GM13976 (cell line): ENCODE measurements around the gene SOCS3.

Experiments
- DNase-seq: peaks from one replicate; pipeline ENCODE4 v3.0.0; 2012; ENCODE audit warnings: low spot score
- in situ Hi-C: fragments of 300-500 bp; cut with MboI; formaldehyde crosslinking; loops from one replicate; pipeline ENCODE4 v1.12.0; 2022; ENCODE audit warnings: low sequenced_read_pairs, mixed read lengths, inconsistent platforms; ENCODE audit not compliant: unreplicated experiment
- TF ChIP-seq, protein P1 (sequence below): IDR thresholded peaks from 2 replicates; pipeline ENCODE4 v1.5.1; 2012; ENCODE audit warnings: borderline replicate concordance, mild to moderate bottlenecking; ENCODE audit not compliant: insufficient read depth; ENCODE audit errors: extremely low read depth, missing control alignments, control extremely low read depth

Gene SOCS3

DNA sequence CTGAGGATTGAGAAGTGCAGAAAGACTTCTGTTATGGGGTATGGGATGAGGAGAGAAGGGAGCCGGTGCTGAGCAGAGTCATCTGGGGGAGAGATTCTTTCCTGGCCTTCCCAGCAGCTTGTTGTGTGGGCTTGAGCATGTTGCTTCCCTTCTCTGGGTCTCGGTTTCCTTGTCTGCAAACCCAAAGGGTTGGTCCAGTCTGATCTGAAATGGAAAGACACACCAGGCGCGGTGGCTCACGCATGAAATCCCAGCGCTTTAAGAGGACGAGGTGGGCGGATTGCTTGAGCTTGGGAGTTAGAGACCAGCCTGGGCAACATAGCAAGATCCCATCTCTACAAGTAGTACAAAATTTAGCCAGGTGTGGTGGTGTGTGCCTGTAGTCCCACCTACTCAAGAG is 6.0 kb downstream of the SOCS3 start:
- DNase-seq, result no peak
- TF ChIP-seq, protein P1, sequence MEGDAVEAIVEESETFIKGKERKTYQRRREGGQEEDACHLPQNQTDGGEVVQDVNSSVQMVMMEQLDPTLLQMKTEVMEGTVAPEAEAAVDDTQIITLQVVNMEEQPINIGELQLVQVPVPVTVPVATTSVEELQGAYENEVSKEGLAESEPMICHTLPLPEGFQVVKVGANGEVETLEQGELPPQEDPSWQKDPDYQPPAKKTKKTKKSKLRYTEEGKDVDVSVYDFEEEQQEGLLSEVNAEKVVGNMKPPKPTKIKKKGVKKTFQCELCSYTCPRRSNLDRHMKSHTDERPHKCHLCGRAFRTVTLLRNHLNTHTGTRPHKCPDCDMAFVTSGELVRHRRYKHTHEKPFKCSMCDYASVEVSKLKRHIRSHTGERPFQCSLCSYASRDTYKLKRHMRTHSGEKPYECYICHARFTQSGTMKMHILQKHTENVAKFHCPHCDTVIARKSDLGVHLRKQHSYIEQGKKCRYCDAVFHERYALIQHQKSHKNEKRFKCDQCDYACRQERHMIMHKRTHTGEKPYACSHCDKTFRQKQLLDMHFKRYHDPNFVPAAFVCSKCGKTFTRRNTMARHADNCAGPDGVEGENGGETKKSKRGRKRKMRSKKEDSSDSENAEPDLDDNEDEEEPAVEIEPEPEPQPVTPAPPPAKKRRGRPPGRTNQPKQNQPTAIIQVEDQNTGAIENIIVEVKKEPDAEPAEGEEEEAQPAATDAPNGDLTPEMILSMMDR, result no peak
- in situ Hi-C loops, result no loop called here

DNA sequence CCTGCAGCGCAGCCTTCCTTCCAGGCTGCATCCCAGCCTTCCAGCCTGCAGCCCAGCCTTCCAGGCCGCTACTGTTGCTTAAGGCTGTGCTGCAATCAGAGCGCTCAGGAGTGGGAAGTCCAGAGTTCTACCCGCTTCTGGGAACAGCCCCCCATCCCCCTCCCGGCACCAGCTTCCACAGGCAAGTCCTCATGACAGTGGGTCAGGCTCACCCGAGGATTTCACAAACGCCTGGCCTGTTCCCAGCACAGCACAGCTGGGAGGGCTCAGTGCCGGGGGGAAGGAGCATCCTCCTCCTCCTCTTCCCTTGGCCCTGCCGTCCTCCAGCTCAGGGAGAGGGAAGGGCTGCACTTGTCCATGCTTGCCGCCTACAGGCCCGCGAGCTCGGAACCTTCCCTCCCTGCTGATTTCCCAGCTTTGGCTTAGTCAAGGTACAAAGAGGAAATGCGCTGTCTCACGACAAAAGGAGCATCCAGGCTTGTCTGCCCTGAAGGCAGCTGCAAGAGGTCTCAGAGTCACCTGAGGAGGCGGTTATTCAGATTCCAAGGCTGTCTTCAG is 8.3 kb downstream of the SOCS3 start:
- TF ChIP-seq, protein P1, result no peak
- no peak for DNase-seq
- in situ Hi-C loops, result no loop called here

DNA sequence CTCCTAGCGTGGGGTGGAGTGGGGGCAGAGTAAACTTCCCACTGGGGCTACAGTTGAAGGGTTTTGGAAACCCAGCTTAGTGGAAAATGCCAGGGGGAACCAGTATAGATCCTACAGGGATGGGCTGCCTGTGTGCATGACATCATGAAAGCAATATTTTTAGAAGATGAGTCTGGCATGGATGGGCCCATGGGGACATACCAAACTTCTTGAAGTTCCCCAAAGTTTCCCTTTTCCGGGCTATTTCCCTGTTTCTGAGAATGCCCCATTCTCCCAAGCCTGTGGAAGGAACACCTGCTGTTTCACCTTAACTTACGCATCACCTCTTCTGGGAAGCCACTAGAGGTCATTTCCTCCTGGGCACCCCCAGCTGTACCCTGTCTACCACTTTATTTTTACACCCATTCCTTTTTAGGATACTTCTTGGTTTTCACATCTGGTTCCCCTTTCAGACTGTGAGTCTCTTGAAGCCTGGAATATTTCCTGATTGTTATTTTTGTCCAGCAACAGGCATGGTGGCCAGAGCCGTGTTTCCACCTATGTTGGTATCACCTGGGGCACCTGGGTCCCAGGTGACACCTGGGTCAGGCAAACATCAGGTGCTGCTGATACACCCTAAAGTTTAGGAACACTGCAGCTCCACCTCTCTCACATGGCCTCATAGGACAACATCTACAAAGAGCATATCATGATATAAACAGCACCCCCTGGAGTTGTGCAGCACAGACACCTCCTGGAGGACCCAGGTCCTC is 9.8 kb downstream of the SOCS3 start:
- in situ Hi-C loops, result no loop called here
- DNase-seq, result no peak
- TF ChIP-seq, protein P1, result no peak

DNA sequence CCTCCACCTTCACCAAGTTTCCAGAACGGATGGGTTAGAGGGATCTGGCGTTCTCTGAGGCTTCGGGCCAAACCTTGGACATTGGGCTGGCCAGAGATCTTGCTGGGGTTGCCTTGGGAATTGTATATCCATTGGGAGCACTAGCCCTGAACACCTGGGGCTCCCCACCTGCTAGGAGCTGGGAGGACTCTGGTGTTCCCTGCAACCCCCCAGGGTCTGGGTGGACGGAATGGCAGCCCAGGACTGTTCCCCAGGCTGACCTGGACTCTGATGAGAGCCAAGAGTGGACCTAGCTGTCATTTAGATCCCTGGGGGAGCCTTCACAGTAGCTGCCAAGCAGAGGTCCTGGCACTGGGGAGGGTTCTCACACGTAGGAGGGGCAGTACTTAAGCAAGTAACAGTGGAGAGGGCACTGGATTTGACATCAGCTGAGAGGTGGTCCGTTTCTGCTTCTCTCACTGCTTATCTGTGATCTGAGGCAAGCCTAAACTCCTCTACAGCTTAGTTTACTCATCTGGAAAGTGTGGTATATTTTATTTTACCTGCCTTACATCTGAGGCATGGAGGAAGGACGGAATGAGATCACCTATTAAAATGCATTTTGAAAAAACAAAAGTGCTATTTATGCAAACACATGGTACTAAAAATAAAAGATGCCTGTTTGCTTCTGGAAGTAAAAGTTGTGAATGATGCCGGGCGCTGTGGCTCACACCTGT is 11.7 kb downstream of the SOCS3 start:
- DNase-seq, result no peak
- TF ChIP-seq, protein P1, result no peak

DNA sequence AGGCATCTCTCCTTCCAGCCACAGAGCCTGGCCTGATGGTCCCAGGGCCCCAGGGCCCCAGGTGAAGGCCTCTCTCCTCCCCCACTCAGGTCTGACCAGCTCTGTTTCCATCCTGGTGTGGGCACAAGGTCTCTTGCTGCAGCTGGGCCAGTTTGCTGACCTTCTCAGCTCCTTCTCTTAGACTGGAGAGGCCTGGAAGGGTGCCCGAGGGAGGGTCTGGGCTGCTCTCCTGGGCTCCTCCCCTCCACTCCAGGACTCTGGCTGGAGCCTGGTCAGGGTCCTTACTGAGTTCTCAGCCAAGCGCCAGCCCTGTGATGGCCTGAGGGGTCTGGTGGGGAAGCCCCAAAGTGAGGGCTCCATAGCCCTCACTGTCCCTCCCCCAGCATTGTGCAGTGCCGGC is 12.4 kb downstream of the SOCS3 start:
- TF ChIP-seq, protein P1, result no peak
- in situ Hi-C loops, result no loop called here
- DNase-seq, result no peak

More for the DNA sequence above, 11.7 kb downstream of the SOCS3 start:
- in situ Hi-C loops, result no loop called here

DNA sequence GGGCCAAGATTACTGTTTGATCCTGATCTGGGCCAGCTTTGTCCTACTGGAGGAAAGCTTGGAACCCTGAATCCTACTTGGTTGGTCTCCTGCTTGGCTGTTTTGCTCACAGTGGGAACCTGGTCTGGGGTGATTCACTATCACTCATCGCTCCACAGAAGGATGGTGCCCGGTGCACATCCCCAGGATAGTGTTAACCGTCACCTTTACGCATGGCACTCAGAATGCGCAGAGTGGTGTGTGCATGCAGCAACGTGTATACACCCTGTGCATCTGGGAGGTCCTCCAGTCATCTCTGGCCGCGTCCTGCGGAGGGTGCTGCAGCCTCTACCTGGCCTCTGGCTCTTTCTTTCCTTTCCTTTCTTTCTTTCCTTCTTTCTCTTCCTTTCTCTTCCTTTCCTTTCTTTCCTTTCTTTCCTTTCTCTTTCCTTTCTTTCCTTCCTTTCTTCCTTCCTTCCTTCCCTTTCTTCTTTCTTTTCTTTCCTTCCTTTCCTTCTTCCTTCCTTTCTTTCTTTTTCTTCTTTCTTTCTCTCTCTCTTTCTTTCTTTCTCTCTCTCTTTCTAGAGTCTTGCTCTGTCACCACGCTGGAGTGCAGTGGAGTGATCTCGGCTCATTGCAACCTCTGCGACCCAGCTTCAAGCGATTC is 13.1 kb downstream of the SOCS3 start:
- in situ Hi-C loops, result no loop called here
- TF ChIP-seq, protein P1, result no peak
- no peak for DNase-seq
